HFFc6 (cell line): ENCODE measurements around the gene TCP10L. TPM values are rescaled to one million over a fixed set of nuclear protein-coding genes. Genes with fewer than 3 reads are reported as not detected.
"Not testable (repeated sequence)": the region's sequence is repeated elsewhere in the genome, so short reads cannot be mapped to it uniquely, and the experiment has no call there.

Source experiments
- DNase-seq: peaks from one replicate; pipeline ENCODE4 v3.0.0-alpha.2; 2018
- H3K27ac Mint-ChIP-seq: 2 replicates; pipeline ENCODE4 v1.8.0; 2020; ENCODE audit warnings: mild to moderate bottlenecking, mixed read lengths
- H3K27me3 Mint-ChIP-seq: 2 replicates; pipeline ENCODE4 v1.8.0; 2021; ENCODE audit warnings: mild to moderate bottlenecking, moderate library complexity, mixed read lengths; ENCODE audit not compliant: insufficient read depth
- H3K36me3 Mint-ChIP-seq: 2 replicates; pipeline ENCODE4 v1.8.0; 2021; ENCODE audit warnings: low read depth, mixed read lengths
- H3K4me1 Mint-ChIP-seq: 2 replicates; pipeline ENCODE4 v1.8.0; 2020; ENCODE audit warnings: low read depth, mixed read lengths
- H3K4me3 Mint-ChIP-seq: 2 replicates; pipeline ENCODE4 v1.8.0; 2020; ENCODE audit warnings: mild to moderate bottlenecking, moderate library complexity, mixed read lengths
- H3K9me3 Mint-ChIP-seq: 2 replicates; pipeline ENCODE4 v1.8.0; 2020; ENCODE audit warnings: mild to moderate bottlenecking, mixed read lengths
- CTCF ChIP-seq: fragments of 200-600 bp; sonication (generic); IDR thresholded peaks from 2 replicates; pipeline ENCODE4 v1.5.0; 2021; ENCODE audit warnings: antibody characterized with exemption, mild to moderate bottlenecking
- total RNA-seq, 6 experiments: library from RNA; stranded (reverse); fragmentation: NEBNext Ultra II Directional; extraction: Animal tissue kit (Norgen Biotek cat#: 25700); gene quantifications; 2 replicates in 1 of 6; 3 replicates in 5 of 6; pipeline ENCODE4 v1.2.3, GENCODE V29; 2021

TCP10L gene
- total RNA-seq, 6 experiments from 2014 or later: 0.14 TPM; not detected in 5

- TF ChIP-seq CTCF: no peak
- Mint-ChIP-seq H3K9me3 (peaks cover 19% of the 10 kb centered on the region), H3K4me1 (peaks cover 37% of the 10 kb centered on the region), H3K4me3 (no peak overlapping the region), H3K27ac (no peak overlapping the region), H3K36me3 (peaks cover 23% of the 10 kb centered on the region), H3K27me3 (no peaks in the 10 kb centered on the region; the same call in 1 of the 2 replicates)
- DNase-seq: no peak
These were observed 17.7 kb downstream of the TCP10L start for GRCh38 chr21:32567626-32568025.

- H3K27me3 Mint-ChIP-seq: no peaks in the 10 kb centered on the region; the same call in 1 of the 2 replicates
- H3K36me3 Mint-ChIP-seq: peaks cover 23% of the 10 kb centered on the region
- H3K4me1 Mint-ChIP-seq: peaks cover 44% of the 10 kb centered on the region
- no peak for DNase-seq
- H3K9me3 Mint-ChIP-seq: peaks cover 19% of the 10 kb centered on the region
- no peak for TF ChIP-seq CTCF
- H3K4me3 Mint-ChIP-seq: no peak overlapping the region
- no peak overlapping the region for H3K27ac Mint-ChIP-seq
These were observed 18.5 kb downstream of the TCP10L start for GRCh38 chr21:32566741-32567389.

GRCh38 chr21:32565856-32566465, 19.4 kb downstream of the TCP10L start:
- H3K36me3 Mint-ChIP-seq: peaks cover 23% of the 10 kb centered on the region
- H3K27ac Mint-ChIP-seq: no peak overlapping the region
- H3K27me3 Mint-ChIP-seq: no peaks in the 10 kb centered on the region; the same call in 1 of the 2 replicates
- H3K4me1 Mint-ChIP-seq: peaks cover 44% of the 10 kb centered on the region
- peaks cover 19% of the 10 kb centered on the region for H3K9me3 Mint-ChIP-seq
- no peak for TF ChIP-seq CTCF
- peak; percentile 28 for DNase-seq
- no peak overlapping the region for H3K4me3 Mint-ChIP-seq

- H3K36me3 Mint-ChIP-seq: peaks cover 23% of the 10 kb centered on the region
- H3K4me3 Mint-ChIP-seq: no peak overlapping the region
- no peak overlapping the region for H3K27ac Mint-ChIP-seq
- peaks cover 21% of the 10 kb centered on the region for H3K4me1 Mint-ChIP-seq
- peaks cover 19% of the 10 kb centered on the region for H3K9me3 Mint-ChIP-seq
- DNase-seq: no peak
- no peaks in the 10 kb centered on the region; the same call in 1 of the 2 replicates for H3K27me3 Mint-ChIP-seq
- no peak for TF ChIP-seq CTCF
These were observed 22.4 kb downstream of the TCP10L start for GRCh38 chr21:32562915-32563314.

- Mint-ChIP-seq H3K27me3 (no peaks in the 10 kb centered on the region; the same call in 1 of the 2 replicates), H3K4me1 (peaks cover 21% of the 10 kb centered on the region), H3K36me3 (peaks cover 23% of the 10 kb centered on the region), H3K4me3 (no peak overlapping the region), H3K27ac (peak overlapping the region; percentile 57), H3K9me3 (peaks cover 19% of the 10 kb centered on the region)
- peak; percentile 71 for DNase-seq
- peak; percentile 76 for TF ChIP-seq CTCF
These were observed 22.9 kb downstream of the TCP10L start for GRCh38 chr21:32562426-32562825.

- DNase-seq, H3K27ac Mint-ChIP-seq, H3K27me3 Mint-ChIP-seq, H3K4me3 Mint-ChIP-seq: not testable (repeated sequence)
- Mint-ChIP-seq H3K9me3 (peaks cover 19% of the 10 kb centered on the region), H3K4me1 (peaks cover 18% of the 10 kb centered on the region), H3K36me3 (peaks cover 18% of the 10 kb centered on the region)
These were observed 23.8 kb downstream of the TCP10L start for GRCh38 chr21:32561476-32561875.
